ENCODE measurements around the gene PTPRN2.

DNA sequence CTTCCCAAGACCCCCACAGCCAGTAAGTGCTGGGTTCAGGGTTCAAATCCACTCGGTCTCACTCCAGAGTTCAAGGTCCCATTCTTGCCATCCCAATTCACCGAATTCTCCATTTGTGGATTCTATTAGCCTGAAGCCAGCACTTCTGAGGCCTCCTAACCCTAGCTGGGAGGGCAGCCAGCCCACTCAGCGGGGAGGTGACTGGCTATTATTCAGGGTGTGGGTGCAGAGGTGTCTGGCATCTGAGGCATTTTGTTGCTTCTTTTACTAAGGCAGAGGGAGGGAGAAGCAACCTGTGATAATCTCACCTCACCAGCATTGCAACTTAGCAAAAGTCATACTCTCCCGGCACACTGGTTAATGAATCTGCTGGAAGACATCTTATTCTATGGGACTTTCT, 8.7 kb upstream of the PTPRN2 start:
- TF ChIP-seq, protein P1, sequence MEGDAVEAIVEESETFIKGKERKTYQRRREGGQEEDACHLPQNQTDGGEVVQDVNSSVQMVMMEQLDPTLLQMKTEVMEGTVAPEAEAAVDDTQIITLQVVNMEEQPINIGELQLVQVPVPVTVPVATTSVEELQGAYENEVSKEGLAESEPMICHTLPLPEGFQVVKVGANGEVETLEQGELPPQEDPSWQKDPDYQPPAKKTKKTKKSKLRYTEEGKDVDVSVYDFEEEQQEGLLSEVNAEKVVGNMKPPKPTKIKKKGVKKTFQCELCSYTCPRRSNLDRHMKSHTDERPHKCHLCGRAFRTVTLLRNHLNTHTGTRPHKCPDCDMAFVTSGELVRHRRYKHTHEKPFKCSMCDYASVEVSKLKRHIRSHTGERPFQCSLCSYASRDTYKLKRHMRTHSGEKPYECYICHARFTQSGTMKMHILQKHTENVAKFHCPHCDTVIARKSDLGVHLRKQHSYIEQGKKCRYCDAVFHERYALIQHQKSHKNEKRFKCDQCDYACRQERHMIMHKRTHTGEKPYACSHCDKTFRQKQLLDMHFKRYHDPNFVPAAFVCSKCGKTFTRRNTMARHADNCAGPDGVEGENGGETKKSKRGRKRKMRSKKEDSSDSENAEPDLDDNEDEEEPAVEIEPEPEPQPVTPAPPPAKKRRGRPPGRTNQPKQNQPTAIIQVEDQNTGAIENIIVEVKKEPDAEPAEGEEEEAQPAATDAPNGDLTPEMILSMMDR (IDR thresholded peaks at IDR 0.05) = no peak
- TF ChIP-seq EP300 (IDR thresholded peaks at IDR 0.05) = no peak
